HL-60 (cell line): ENCODE results near the gene SLC7A10.

Source experiments
- DNase-seq, 2 experiments: peaks; one replicate each; pipeline ENCODE4 v3.0.0-alpha.2; 2010 to 2020; ENCODE audit warnings: low read depth in 1 of 2, low spot score in 1 of 2
- H3K27ac ChIP-seq: fragments of 250-450 bp; sonication (Bioruptor Pico); replicated peaks from 2 replicates; pipeline ENCODE4 v1.5.1; 2020; ENCODE audit warnings: mild to moderate bottlenecking, moderate library complexity
- H3K27me3 ChIP-seq: fragments of 250-450 bp; sonication (Bioruptor Pico); 2 replicates; pipeline ENCODE4 v1.5.1; 2021; ENCODE audit warnings: mild to moderate bottlenecking, moderate library complexity; ENCODE audit not compliant: insufficient read depth, poor library complexity, severe bottlenecking
- H3K4me3 ChIP-seq: replicated peaks from 2 replicates; pipeline ENCODE4 v1.5.1; 2011; ENCODE audit warnings: mild to moderate bottlenecking, control low read depth, low read length; ENCODE audit not compliant: insufficient read depth
- GABPA ChIP-seq: IDR thresholded peaks from 2 replicates; pipeline ENCODE4 v1.6.1; 2012; ENCODE audit warnings: low read depth
- POLR2AphosphoS5 ChIP-seq: IDR thresholded peaks from 2 replicates; pipeline ENCODE4 v1.6.1; 2012; ENCODE audit warnings: low read depth
- SPI1 ChIP-seq: IDR thresholded peaks from 2 replicates; pipeline ENCODE4 v1.6.1; 2012; ENCODE audit warnings: low read depth, mild to moderate bottlenecking, borderline replicate concordance
- TF ChIP-seq, protein P1 (sequence below): IDR thresholded peaks from 2 replicates; pipeline ENCODE4 v1.6.1; 2012; ENCODE audit warnings: low read depth; ENCODE audit not compliant: insufficient replicate concordance
- TF ChIP-seq, protein P2 (sequence below): IDR thresholded peaks from one replicate; pipeline ENCODE4 v1.5.1; 2011; ENCODE audit warnings: low read length, control low read depth, inconsistent platforms; ENCODE audit not compliant: insufficient read depth

The SLC7A10 gene

DNA sequence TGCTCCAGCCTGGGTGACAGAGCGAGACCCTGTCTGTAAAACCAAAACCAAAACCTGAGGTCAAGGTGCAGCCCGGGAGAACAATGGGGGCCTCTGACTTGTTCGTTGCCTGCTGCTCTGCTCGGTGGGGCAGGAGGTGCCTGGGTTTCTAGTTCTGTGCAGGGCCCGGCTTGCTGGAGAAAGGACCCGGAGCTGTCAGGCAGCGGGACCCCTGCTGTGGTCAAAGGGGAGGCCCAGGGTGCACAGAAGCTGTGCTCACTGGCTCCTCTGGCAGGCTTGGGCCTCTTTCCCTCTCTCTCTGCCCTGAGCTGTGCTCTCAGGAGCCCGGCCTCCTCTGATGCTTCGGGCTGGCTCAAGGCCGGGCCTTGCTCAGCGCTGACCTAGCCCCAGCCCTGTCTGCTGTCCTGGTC is 28.1 kb downstream of the SLC7A10 start:
- peak overlapping the region; percentile 98 for H3K27ac ChIP-seq
- TF ChIP-seq, protein P1, sequence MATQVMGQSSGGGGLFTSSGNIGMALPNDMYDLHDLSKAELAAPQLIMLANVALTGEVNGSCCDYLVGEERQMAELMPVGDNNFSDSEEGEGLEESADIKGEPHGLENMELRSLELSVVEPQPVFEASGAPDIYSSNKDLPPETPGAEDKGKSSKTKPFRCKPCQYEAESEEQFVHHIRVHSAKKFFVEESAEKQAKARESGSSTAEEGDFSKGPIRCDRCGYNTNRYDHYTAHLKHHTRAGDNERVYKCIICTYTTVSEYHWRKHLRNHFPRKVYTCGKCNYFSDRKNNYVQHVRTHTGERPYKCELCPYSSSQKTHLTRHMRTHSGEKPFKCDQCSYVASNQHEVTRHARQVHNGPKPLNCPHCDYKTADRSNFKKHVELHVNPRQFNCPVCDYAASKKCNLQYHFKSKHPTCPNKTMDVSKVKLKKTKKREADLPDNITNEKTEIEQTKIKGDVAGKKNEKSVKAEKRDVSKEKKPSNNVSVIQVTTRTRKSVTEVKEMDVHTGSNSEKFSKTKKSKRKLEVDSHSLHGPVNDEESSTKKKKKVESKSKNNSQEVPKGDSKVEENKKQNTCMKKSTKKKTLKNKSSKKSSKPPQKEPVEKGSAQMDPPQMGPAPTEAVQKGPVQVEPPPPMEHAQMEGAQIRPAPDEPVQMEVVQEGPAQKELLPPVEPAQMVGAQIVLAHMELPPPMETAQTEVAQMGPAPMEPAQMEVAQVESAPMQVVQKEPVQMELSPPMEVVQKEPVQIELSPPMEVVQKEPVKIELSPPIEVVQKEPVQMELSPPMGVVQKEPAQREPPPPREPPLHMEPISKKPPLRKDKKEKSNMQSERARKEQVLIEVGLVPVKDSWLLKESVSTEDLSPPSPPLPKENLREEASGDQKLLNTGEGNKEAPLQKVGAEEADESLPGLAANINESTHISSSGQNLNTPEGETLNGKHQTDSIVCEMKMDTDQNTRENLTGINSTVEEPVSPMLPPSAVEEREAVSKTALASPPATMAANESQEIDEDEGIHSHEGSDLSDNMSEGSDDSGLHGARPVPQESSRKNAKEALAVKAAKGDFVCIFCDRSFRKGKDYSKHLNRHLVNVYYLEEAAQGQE: no peak
- TF ChIP-seq SPI1 (no peak), POLR2AphosphoS5 (no peak), GABPA (no peak)
- TF ChIP-seq, protein P2, sequence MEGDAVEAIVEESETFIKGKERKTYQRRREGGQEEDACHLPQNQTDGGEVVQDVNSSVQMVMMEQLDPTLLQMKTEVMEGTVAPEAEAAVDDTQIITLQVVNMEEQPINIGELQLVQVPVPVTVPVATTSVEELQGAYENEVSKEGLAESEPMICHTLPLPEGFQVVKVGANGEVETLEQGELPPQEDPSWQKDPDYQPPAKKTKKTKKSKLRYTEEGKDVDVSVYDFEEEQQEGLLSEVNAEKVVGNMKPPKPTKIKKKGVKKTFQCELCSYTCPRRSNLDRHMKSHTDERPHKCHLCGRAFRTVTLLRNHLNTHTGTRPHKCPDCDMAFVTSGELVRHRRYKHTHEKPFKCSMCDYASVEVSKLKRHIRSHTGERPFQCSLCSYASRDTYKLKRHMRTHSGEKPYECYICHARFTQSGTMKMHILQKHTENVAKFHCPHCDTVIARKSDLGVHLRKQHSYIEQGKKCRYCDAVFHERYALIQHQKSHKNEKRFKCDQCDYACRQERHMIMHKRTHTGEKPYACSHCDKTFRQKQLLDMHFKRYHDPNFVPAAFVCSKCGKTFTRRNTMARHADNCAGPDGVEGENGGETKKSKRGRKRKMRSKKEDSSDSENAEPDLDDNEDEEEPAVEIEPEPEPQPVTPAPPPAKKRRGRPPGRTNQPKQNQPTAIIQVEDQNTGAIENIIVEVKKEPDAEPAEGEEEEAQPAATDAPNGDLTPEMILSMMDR: no peak
- no peak overlapping the region for H3K4me3 ChIP-seq
- DNase-seq: no peak
- H3K27me3 ChIP-seq: no peaks in the 10 kb centered on the region

GRCh38 chr19:33196446-33197193 is 29.0 kb downstream of the SLC7A10 start:
- TF ChIP-seq GABPA: no peak
- TF ChIP-seq SPI1: no peak
- TF ChIP-seq, protein P1: no peak
- TF ChIP-seq POLR2AphosphoS5: no peak
- TF ChIP-seq, protein P2: no peak
- DNase-seq: no peak
- H3K27ac ChIP-seq: peak overlapping the region; percentile 98

GRCh38 chr19:33195645-33196347 is 29.9 kb downstream of the SLC7A10 start:
- peak overlapping the region; percentile 98 for H3K27ac ChIP-seq
- H3K27me3 ChIP-seq: no peaks in the 10 kb centered on the region
- peak overlapping the region; percentile 78 for H3K4me3 ChIP-seq
- TF ChIP-seq, protein P1: no peak
- TF ChIP-seq GABPA (no peak), POLR2AphosphoS5 (peak; percentile 51; the same call in 1 of the 2 replicates), SPI1 (peak; percentile 60; the same call in 1 of the 2 replicates)
- TF ChIP-seq, protein P2: no peak
- DNase-seq: peak in 1 of 2 experiments; percentile 67

More at GRCh38 chr19:33196446-33197193, 29.0 kb downstream of the SLC7A10 start:
- no peaks in the 10 kb centered on the region for H3K27me3 ChIP-seq
- H3K4me3 ChIP-seq: peak overlapping the region; percentile 78
